ENCODE results near the gene CDH13. TPM values are rescaled to one million over a fixed set of nuclear protein-coding genes. Genes with fewer than 3 reads are reported as not detected.
A peak's percentile ranks its signal among the peaks of the same experiment; 100 is the strongest.

The CDH13 gene
- total and polyA plus RNA-seq, 2 experiments from 2014 or later = 1.6 to 4.4 TPM

GRCh38 chr16:83776944-83777343 lies 1150.2 kb downstream of the CDH13 start:
- Histone ChIP-seq H3K36me3 (ENCODE audit: insufficient read depth) (no peaks in the 10 kb centered on the region), H3K79me2 (replicated peaks; ENCODE audit: insufficient read depth) (no peaks in the 10 kb centered on the region), H3K27ac (ENCODE audit: low read depth) (no peak overlapping the region), H3K9me2 (ENCODE audit: insufficient read depth) (peaks cover 13% of the 10 kb centered on the region; the same call in 1 of the 2 replicates), H3K27me3 (ENCODE audit: insufficient read depth) (no peaks in the 10 kb centered on the region), H2AFZ (peak overlapping the region; percentile 38; the same call in 1 of the 2 replicates), H3K4me3 (no peak overlapping the region), H3K4me2 (no peak overlapping the region), H3K4me1 (ENCODE audit: insufficient read depth) (no peaks in the 10 kb centered on the region), H3F3A (replicated peaks; ENCODE audit: low read depth) (no peaks in the 10 kb centered on the region), H4K20me1 (replicated peaks; ENCODE audit: insufficient read depth) (no peaks in the 10 kb centered on the region)
- H3K27me3 Mint-ChIP-seq (ENCODE audit: insufficient read depth, low read depth, poor library complexity) = peaks cover 2% of the 10 kb centered on the region
- peaks cover 6% of the 10 kb centered on the region for H3K4me1 Mint-ChIP-seq
- no peak overlapping the region for H3K4me3 Mint-ChIP-seq
- TF ChIP-seq CTCF (conservative IDR thresholded peaks at IDR 0.05; ENCODE audit: low read depth in 2 of 2) = no peak
- TF ChIP-seq EZH2 (IDR thresholded peaks at IDR 0.05; ENCODE audit: low read depth, unreplicated experiment) = no peak
- no peak for TF ChIP-seq REST (IDR thresholded peaks at IDR 0.05; ENCODE audit: unreplicated experiment)
- no peak for ATAC-seq
- H3K9me3 Mint-ChIP-seq = no peaks in the 10 kb centered on the region
- H3K36me3 Mint-ChIP-seq (ENCODE audit: low read depth) = no peaks in the 10 kb centered on the region
- DNase-seq (ENCODE audit: low spot score) = no peak
- H3K27ac Mint-ChIP-seq = no peak overlapping the region

GRCh38 chr16:83779886-83780285 lies 1153.1 kb downstream of the CDH13 start:
- H3K9me3 Mint-ChIP-seq = no peaks in the 10 kb centered on the region
- no peak for TF ChIP-seq EZH2phosphoT487 (IDR thresholded peaks at IDR 0.05; ENCODE audit: unreplicated experiment)
- TF ChIP-seq ZNF331 (CRISPR knock-in tag; IDR thresholded peaks at IDR 0.05; ENCODE audit: low read depth) = no peak
- no peak for TF ChIP-seq ZNF462 (CRISPR knock-in tag; IDR thresholded peaks at IDR 0.05)
- no peak for TF ChIP-seq EZH2 (IDR thresholded peaks at IDR 0.05; ENCODE audit: low read depth, unreplicated experiment)
- no peak for TF ChIP-seq ZNF114 (CRISPR knock-in tag; IDR thresholded peaks at IDR 0.05)

More at GRCh38 chr16:83779886-83780285, 1153.1 kb downstream of the CDH13 start:
- Mint-ChIP-seq H3K4me1 (no peaks in the 10 kb centered on the region), H3K27ac (no peak overlapping the region), H3K4me3 (no peak overlapping the region), H3K27me3 (ENCODE audit: insufficient read depth, low read depth, poor library complexity) (peaks cover 2% of the 10 kb centered on the region), H3K36me3 (ENCODE audit: low read depth) (no peaks in the 10 kb centered on the region)
- Histone ChIP-seq H4K20me1 (replicated peaks; ENCODE audit: insufficient read depth) (no peaks in the 10 kb centered on the region), H2AFZ (no peak overlapping the region), H3F3A (replicated peaks; ENCODE audit: low read depth) (no peaks in the 10 kb centered on the region), H3K4me3 (no peak overlapping the region), H3K27ac (ENCODE audit: low read depth) (no peak overlapping the region), H3K4me2 (no peak overlapping the region), H3K4me1 (ENCODE audit: insufficient read depth) (no peaks in the 10 kb centered on the region), H3K36me3 (ENCODE audit: insufficient read depth) (no peaks in the 10 kb centered on the region), H3K9me2 (ENCODE audit: insufficient read depth) (peaks cover 4% of the 10 kb centered on the region; the same call in 1 of the 2 replicates), H3K27me3 (ENCODE audit: insufficient read depth) (no peaks in the 10 kb centered on the region), H3K79me2 (replicated peaks; ENCODE audit: insufficient read depth) (no peaks in the 10 kb centered on the region)
- ATAC-seq = no peak
- DNase-seq (ENCODE audit: low spot score) = no peak

Measured in GM23338 (cell line).